HG03558 (cell line): ENCODE results near the gene CLEC7A.

Source experiments
- ATAC-seq: cut with Tn5 transposase; IDR thresholded peaks from one replicate; pipeline ENCODE4 v1.9.1; 2021; ENCODE audit warnings: moderate number of reproducible peaks; ENCODE audit not compliant: unreplicated experiment; ENCODE audit errors: extremely low read depth

The CLEC7A gene

GRCh38 chr12:10097521-10097920, 32.5 kb downstream of the CLEC7A start:
- ATAC-seq: no peak

- no peak for ATAC-seq
Observed at GRCh38 chr12:10095971-10096370, 34.0 kb downstream of the CLEC7A start.

GRCh38 chr12:10094646-10095395, 35.2 kb downstream of the CLEC7A start:
- ATAC-seq: no peak

- no peak for ATAC-seq
Observed at GRCh38 chr12:10088955-10089900, 40.8 kb downstream of the CLEC7A start.

GRCh38 chr12:10088031-10088430, 42.0 kb downstream of the CLEC7A start:
- no peak for ATAC-seq

- no peak for ATAC-seq
Observed at GRCh38 chr12:10086387-10086786, 43.6 kb downstream of the CLEC7A start.

- no peak for ATAC-seq
Observed at GRCh38 chr12:10084733-10085132, 45.3 kb downstream of the CLEC7A start.

- no peak for ATAC-seq
Observed at GRCh38 chr12:10082117-10082874, 47.7 kb downstream of the CLEC7A start.

GRCh38 chr12:10075451-10075850, 54.5 kb downstream of the CLEC7A start:
- no peak for ATAC-seq

GRCh38 chr12:10073261-10073660, 56.7 kb downstream of the CLEC7A start:
- ATAC-seq: no peak

GRCh38 chr12:10072131-10072530, 57.9 kb downstream of the CLEC7A start:
- ATAC-seq: no peak

GRCh38 chr12:10070380-10070779, 59.6 kb downstream of the CLEC7A start:
- no peak for ATAC-seq

GRCh38 chr12:10069976-10070375, 60.0 kb downstream of the CLEC7A start:
- no peak for ATAC-seq

GRCh38 chr12:10069099-10069498, 60.9 kb downstream of the CLEC7A start:
- ATAC-seq: no peak

- no peak for ATAC-seq
Observed at GRCh38 chr12:10068644-10069043, 61.4 kb downstream of the CLEC7A start.

- no peak for ATAC-seq
Observed at GRCh38 chr12:10067942-10068341, 62.1 kb downstream of the CLEC7A start.

GRCh38 chr12:10067264-10067663, 62.7 kb downstream of the CLEC7A start:
- ATAC-seq: no peak
